ENCODE data around the gene TBX3.
A peak's percentile ranks its signal among the peaks of the same experiment; 100 is the strongest.

TBX3 gene

DNA sequence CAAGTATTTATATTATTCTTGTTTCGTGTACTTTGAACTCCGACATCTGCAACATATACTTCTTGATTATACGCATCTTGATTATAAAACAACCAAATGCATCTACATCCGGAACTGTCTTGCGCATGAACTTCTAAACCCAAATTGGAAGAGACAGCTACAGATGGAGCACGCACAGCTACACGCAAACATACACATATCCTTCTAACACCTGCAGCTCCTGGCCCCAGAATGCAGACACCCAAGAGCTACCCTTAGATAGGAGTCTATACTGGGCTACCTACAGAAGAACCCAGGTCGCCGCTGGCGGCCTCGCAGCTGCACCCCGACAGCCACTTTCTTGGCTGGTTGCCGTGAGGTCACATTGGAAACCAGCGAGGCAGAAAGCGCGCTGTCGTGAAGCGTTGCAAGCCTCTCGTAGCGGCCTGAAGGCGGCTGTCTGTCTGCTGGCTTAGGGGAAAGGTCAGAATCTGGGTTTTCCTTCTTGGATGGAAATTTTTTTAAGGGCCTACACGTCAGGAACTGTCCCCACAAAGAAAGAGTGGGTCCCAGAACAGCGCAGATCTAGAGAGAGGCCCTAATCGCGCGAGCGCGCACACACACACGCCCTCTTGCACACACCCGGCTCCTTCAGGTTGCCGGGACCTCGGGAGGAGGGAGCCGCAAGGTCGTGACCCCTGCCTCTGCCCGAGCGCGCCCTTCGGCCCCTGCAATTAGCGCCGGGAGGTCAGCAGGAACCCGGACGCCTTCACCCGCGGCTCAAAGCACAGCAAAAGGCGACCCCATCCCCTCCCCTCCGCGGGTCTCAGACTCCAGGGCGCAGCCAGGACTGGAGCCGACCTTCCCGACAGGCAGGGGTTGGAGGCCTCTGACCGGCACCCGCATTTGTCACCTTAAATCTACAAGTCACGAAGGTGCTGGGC, 17.0 kb downstream of the TBX3 start:
- no peak for DNase-seq

DNA sequence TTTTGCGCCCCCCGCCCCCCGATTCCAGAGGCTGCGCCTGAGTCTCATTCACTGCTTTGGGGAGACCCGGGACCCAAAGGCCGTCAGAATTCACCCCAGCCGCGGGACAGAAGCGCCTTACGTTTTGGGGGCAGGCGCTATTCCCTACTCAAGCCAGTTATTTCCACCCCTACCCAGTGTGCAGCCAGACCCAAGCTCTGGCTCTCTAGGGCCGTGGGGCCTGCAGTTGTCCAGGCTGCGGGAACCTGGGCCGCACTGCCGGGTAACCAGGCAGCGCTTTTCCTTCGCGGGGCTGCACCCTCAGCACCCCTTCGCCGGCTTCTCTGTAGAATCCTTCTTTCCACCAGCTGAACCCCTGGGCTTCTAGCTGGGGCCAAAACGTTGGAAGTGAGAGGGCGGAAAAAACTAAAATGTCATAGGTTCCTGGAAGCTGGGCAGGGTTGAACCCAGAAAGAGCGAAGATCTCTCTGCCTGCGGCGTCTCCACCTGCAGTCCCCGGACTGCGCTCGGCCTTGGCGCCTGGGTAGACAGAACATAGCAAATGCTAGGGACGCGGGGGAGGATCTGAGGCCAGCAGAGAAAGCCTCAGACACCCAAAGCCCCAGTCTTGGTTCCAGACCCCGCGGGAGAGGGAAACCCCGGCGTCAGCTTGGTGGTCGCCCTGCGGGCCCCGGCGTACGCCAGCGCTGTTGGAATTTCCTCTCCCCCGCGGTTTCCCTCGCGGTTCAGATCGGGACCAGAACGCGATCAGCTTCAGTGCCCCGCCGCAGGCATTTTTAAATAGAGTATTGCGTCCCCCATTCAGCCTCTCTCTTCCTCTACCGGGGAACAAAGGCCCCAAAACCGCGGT, 18.3 kb downstream of the TBX3 start:
- DNase-seq: no peak

DNA sequence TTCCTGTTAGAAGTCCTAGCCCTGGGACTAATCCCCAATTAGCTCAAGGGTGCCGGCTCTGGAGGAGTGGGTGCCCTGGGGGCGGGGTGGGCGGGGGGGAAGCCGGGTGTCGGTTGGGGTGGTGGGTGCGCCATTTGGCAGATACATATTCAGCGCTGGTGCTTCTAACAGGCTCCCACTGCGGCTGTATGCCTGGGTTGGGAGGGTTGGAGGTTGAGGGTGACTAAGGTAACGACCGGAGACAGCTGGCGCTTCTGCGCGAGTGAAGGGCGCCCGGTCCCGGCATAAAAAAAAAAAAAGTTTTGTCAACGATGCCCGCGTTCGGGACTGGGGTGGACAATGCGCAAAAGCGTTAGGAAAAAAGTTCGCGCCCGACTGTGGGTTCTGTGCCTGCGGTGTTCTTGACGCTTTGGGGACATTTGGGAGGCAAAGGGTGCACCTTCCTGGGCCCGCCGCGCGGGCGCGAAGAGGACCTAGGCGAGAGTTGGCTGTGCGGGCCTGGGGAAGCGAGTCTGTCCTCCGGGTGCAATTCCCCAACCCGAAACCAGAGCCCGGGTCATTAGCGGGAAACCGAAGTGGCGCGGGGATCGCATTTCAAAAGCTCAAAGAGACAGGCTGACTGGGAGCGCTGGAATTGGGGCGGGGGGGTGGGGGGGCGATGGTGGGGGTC, 19.2 kb downstream of the TBX3 start:
- DNase-seq: no peak

GRCh38 chr12:114662512-114663177, 21.3 kb downstream of the TBX3 start:
- peak; percentile 81 for DNase-seq

DNA sequence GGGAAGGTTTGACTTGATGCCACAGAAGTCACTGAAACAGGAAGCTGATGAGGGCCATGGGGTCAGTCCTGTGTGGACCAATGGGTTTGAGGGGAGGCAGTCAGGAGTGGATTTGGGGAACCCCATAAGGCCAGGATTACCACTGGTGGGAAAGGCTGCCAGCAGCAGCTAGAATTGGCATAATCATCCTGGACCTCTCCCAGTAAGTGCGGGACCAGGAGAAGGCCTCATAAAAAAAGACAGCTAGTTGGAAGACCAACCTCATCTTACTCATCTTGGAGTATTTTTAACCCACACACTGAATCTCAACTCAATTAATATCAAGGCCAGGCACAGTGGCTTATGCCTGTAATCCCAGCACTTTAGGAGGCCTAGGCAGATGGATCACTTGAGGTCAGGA, 22.7 kb downstream of the TBX3 start:
- DNase-seq: no peak

- no peak for DNase-seq
These were observed 24.9 kb downstream of the TBX3 start for GRCh38 chr12:114659084-114659483.

- no peak for DNase-seq
These were observed 26.0 kb downstream of the TBX3 start for GRCh38 chr12:114658002-114658441.

GRCh38 chr12:114657597-114657920, 26.4 kb downstream of the TBX3 start:
- no peak for DNase-seq

GRCh38 chr12:114656906-114657596, 26.9 kb downstream of the TBX3 start:
- no peak for DNase-seq

DNA sequence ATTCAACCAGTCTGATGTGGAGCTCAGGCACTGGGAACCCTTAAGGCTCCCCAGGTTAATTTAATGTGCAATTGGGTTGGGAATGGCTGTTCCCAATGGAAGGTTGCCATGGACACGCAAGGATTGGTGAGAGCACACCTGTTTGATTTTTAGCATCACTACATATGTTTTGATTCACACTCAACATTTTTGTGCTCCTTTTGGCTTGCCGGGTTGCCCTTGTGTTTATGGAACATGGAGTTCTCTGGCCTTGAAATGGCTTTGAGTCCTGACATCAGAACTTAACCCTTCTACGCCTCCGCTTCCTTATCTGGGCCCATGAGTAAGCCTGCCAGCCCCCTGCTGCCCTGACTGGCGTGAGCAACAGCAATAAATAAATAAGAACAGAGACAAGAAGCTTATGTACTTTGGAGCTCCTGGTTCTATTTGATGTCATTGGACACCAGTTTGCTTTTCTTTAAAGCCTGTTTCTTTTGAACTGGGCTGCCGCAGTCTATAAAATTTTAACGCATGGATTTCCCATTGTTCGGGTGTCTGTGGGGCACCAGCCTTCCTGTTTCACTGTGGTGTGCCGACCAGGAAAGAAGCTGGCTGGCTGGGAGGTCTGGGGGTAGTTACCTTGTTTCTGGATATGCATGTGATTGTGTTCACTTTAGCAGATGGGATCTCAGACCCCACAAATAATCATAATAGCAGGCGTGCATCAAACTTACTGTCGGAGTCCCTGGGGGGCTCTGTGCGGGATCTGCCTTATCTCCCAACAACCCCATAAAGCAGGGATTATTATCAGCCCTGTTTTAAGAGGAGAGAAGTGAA, 27.8 kb downstream of the TBX3 start:
- DNase-seq: no peak

DNA sequence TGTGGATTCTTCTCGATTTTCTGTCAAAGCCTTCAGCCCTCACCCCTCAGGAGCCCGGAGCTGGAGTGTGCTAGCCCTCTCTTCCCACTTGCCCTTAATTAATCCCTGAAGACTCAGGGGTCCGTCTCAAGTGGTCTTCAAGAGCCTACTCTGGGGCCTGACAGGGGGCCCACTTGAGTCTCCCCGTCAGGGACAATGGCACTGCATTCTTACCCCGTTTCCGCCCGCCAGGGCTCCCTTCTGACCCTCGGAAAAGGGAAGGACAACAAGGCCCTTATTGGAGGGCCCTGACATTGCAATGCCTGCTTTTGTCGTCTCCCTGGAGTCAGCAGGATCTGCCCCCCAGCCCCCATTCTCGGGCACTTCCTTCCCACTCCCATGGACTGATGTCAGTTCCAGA, 34.4 kb downstream of the TBX3 start:
- DNase-seq: no peak

DNA sequence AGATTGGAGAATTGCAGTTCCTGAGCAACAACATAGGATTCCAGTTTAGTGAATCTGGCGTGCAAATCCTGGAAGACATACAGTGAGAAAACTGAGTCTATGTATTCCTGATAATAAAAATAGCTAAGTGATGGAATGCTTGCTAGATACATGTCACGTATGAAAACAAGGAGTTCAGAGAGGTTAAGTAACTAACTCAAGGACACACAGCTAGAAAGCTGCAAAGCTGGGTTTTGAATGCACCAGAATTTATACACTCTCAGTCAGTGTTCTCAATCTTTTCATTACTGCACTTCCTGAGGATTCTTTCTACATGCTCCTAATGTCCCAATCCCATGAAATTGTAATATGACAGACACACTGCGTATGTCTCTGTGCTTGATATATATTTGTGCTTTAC, 35.3 kb downstream of the TBX3 start:
- no peak for DNase-seq

- DNase-seq: no peak
These were observed 45.1 kb downstream of the TBX3 start for GRCh38 chr12:114638790-114639435.

DNA sequence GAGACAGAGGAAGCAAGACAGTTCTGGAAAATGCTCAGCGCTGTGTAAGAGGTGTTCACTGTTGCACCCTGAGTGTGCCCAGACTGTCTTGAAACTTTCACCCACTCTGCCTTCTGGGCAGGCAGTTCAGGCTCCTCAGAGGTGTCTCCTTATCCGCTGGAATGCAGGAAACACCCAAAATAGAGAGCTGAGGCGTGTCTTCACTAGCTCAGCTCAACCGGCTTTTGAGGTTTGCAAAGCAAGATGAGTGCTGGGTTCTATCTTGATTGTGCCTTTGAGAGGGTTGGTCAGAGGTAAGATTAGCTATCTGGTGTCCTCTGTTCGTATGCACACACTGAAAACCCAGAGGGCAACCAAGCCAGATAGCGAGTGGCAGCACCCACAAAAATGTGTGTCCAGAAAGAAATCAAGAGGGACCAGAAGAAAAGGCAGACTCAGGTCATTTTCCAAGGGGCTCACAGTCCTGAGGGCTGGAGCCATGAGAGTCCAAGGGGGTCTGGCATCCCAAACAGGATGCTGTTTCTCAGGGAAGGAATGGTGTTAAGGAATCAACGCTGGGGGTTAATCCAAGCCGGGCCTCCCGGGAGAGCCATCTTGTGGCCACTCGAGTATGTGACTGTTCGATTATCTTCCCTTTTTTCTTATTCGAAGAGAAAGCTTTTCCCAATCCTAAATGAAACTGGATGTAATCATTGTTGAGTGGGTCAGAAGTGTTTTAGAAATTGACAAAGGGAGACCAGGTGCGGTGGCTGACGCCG, 47.1 kb downstream of the TBX3 start:
- DNase-seq: no peak

GRCh38 chr12:114631242-114631641, 52.7 kb downstream of the TBX3 start:
- no peak for DNase-seq

- DNase-seq: no peak
These were observed 55.8 kb downstream of the TBX3 start for GRCh38 chr12:114628199-114628598.

- no peak for DNase-seq
These were observed 56.6 kb downstream of the TBX3 start for GRCh38 chr12:114627393-114627792.

GRCh38 chr12:114625294-114625851, 58.6 kb downstream of the TBX3 start:
- peak; percentile 75 for DNase-seq

DNA sequence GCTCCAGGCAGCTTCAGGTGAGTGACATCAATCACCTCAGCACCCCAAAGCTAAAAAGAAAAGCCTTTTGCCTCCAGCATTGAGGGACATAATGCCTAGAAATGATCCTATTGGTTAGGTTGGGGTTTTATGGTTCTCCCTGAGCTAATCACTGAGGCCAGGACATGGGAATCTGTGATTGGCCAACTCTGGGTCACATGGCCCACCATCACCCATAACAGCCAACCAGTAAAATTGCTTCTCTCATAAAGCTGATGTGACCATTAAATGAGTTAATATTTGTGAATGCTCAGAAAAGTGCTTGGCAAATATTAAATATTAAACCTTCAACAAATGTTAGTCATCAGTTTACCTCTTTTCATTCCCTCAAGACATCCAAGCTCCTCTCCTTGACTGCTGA, 60.2 kb downstream of the TBX3 start:
- DNase-seq: no peak

All from activated CD8-positive, alpha-beta memory T cell treated with anti-CD3 and anti-CD28 coated beads, Interleukin-2, amount 50 U/mL, for 48 hours (primary cell).